ENCODE results near the gene BCL7C. TPM values are rescaled to one million over a fixed set of nuclear protein-coding genes. Genes with fewer than 3 reads are reported as not detected.
"Not testable (repeated sequence)": the region's sequence is repeated elsewhere in the genome, so short reads cannot be mapped to it uniquely, and the experiment has no call there.

Gene BCL7C
- total RNA-seq, 1 donor from 2014 or later: 37.8 TPM

DNA sequence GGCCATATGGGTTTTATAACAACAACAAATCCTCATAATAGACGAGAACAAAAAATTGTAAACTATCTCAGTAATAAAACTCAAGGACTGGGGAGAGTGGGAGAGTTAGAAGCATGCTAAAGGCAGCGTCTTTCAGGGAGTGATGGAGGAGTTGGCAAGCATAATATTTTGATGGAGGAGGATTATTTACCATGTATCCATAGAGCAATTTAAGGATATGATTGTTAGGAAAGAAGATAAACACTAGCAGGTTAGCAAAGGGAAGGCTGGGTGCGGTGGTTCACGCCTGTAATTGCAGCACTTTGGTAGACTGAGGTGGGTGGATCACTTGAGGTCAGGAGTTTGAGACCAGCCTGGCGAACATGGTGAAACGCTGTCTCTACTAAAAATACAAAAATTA lies 27.8 kb downstream of the BCL7C start:
- no peak for DNase-seq (ENCODE audit: low spot score)

DNA sequence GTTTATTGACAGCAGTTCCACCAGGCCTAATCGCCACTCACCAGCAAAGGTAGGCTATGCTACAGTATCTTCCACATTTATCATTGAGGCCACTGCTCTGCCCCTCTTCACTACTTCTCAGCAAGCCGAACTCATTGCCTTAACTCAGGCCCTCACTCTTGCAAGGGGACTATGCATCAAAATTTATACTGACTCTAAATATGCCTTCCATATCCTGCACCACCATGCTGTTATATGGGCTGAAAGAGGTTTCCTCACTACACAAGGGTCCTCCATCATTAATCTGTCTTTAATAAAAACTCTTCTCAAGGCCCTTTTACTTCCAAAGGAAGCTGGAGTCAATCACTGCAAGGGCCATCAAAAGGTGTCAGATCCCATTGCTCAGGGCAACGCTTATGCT lies 30.7 kb downstream of the BCL7C start:
- DNase-seq (ENCODE audit: low spot score): not testable (repeated sequence)

DNA sequence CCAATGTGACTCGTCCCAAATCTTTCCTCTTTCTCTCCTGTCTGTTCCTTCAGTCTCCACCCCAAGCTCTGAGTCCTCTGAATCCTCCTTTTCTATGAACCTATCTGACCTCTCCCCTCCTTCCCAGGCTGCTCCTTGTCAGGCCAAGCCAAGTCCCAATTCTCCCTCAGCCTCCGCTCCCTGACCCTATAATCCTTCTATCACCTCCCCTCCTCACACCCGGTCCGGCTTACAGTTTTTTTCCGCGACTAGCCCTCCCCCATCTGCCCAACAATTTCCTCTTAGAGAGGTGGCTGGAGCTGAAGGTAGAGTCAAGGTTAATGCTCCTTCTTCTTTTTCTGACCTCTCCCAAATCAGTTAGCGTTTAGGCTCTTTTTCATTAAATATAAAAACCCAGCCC lies 33.1 kb downstream of the BCL7C start:
- not testable (repeated sequence) for DNase-seq (ENCODE audit: low spot score)

DNA sequence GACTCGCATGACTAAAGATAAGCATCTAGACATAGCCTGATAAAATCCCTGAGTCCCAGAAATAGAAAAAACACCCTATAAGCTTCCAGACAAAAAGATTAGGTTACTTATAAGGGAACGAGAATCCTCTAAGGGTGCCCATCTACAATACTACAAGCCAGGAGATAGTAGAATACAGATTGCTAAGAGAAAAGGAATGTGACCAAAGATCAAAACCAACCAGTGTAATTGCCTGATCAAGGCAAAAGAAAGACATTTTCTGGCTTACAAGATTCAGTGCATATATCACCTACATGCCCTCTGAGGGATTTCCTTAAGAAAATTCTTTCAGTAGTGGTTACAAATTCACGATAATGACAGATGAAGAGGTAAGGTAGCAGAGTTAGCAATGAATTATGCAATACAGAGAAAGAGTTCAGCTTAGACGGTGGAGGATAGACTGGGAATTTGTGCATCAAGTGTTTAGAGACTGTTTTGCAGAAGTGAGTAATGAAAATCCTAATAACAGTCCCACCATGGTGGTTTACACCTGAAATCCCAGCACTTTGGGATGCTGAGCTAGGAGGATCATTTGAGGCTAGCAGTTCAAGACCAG lies 35.0 kb downstream of the BCL7C start:
- no peak for DNase-seq (ENCODE audit: low spot score)

DNA sequence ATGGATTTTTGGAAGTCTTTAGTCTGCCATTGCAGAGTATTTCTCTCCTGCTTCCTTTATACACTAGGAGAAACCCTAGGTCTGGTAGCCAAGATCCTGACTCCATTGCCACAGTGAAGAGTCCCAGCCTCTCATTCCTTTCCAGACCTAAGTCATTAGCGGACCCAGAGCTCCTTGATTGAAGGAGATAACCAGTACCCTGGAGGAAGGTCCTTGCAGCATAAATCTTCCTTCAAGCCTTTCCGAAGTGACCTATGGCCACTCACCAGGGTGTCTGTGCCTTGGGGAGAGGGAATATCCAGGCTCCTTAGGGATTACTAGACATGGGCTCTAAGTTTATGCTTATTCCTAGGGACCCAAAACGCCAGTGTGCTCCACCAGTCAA lies 35.8 kb downstream of the BCL7C start:
- no peak for DNase-seq (ENCODE audit: low spot score)

DNA sequence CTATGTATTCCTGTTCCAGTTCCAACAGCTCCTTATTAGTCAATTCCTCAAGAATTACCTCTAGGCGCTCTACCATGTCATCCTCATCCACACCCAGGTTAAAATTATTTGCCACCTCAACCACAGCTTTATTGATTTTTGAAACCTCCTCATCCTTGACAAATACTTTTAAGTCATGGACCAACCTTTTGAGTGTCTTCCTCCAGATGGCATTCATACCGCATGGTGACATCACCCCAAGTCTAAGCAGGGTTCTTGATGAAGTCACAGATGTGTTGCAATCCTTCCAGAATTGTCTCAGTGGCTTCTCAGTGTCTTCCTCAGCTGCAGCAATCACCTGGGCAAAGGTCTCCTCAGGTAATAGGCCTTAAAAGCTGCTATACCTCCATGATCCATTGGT lies 40.1 kb downstream of the BCL7C start:
- DNase-seq (ENCODE audit: low spot score): no peak

DNA sequence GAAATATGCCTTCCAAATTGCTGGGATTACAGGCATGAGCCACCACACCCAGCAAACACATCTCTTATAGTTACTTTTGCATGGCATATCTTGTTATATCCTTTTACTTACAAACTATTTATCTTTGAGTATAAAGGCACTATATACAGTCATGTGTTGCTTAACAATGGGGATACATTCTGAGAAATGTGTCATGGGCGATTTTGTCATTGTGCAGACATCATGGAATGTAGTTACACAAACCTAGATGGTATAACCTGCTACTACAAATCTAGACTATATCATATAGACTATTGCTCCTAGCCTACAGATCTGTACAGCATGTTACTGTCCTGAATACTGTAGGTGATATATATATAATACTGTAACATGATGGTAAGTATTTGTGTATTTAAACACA lies 43.6 kb downstream of the BCL7C start:
- DNase-seq (ENCODE audit: low spot score): no peak

DNA sequence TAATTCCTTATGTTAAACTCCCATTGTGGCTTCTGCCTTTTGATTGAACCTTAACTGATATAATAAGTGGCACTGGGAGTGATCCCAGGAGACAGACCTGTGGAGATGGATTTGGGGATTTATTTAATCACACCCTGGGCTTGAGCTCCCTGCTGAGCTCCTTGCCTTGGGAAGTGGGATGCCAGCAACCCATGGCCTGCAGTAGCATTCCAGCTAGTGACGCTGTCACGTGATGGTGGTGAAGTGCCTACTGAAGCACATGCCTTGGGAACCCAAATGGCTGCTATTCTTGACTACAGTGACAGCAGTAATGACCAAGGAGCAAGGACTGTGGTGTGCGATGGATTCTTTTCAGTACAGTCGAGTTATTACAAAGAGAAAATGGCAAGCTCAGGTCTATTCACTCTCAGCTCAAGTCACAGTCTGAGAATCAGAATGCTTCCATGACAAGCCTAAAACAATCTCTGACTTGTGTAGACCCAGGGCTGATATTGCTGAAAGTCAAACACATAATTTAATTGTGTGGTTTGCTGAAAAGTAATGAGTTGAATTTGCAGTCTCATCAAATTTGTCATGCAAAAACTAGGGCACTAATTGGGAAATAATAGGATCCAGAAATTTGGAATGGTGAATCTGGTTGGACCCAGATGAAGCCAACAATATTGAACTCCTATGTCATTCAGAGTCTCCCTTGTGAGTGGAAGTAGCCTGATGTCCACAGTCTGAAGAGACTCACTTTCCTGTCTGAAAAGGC lies 47.1 kb downstream of the BCL7C start:
- DNase-seq (ENCODE audit: low spot score): no peak

DNA sequence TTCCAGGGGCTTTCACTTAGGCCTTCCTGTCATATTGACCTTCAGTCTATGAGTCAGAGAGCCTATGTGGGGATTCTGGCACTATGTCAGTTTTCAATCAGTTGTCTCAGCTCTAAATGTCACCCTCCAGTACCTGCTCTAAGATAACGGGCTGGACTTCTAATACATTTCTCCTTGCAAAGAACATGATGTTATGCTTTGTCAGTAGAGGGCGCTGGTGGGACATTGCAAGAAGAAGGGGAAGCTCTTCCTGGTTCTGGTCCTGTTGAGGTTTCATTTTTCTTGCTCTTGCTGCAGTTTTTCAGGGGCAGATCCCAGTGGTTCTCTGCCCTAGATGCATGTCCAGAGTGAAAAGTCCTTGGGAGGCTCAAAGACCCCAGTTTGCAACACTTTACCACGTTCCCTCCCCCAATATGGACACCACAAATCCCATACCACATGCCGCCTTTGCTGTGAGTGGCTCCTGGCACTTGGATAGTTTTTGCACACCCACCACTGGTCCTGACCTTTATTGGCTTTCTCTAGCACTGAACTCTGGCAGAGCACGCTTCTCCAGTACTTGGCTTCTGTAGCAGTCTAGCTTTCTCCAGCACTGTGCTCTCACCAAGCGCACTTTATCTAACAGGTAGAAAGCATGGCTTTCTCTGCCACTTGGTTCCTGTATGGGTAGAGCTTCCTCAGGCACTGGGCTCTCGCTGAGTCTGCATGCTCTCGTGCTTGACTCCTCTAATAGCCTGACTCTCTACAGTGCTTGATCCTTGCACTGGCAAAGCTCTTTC lies 49.0 kb downstream of the BCL7C start:
- DNase-seq (ENCODE audit: low spot score): peak; percentile 86

DNA sequence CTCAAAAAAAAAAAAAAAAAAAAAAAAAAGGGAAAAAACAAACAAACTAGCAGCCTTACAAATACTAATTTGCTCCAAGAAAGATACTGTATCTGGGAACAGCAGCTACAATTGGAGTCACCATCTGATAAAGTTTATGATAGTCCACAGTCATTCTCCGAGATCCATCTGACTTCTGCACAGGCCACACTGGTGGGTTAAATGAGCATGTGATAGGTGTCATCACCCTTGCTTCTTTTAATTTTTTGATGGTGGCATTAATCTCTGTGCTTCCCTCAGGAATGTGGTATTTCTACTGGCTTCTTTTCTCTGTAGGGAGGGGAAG lies 49.6 kb downstream of the BCL7C start:
- no peak for DNase-seq (ENCODE audit: low spot score)

DNA sequence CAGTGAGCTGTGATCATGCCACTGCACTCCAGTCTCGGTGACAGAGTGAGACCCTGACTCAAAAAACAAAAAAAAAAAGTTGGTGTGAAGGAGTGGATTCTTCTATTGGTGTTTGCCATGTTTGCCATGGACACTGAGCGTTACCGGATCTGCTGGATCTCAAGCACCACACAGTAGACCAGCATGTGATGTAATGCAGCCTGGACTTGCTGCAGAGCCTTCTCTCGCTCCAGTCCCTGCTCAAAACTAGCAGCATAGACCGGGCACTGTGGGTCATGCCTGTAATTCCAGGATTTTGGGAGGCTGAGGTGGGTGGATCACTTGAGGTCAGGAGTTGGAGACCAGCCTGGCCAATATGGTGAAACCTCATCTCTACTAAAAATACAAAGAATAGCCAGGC lies 50.4 kb downstream of the BCL7C start:
- no peak for DNase-seq (ENCODE audit: low spot score)

DNA sequence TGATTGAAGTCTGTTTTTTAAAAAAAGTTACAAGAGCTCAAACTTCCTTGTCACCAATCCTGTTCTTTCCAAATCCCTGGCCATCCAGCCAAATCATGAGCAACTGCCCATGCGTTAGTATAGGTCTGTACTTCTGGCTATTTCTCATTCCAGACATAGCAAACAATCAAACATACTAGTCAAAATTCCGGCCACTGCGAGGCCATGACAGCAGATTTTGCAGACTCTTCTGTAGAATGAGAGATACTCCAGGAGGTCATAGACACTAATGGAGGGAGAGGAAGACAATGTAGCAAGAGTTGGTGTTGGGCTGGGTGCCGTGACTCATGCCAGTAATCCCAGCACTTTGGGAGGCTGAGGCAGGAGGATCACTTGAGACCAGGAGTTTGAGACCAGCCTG lies 50.9 kb downstream of the BCL7C start:
- no peak for DNase-seq (ENCODE audit: low spot score)

DNA sequence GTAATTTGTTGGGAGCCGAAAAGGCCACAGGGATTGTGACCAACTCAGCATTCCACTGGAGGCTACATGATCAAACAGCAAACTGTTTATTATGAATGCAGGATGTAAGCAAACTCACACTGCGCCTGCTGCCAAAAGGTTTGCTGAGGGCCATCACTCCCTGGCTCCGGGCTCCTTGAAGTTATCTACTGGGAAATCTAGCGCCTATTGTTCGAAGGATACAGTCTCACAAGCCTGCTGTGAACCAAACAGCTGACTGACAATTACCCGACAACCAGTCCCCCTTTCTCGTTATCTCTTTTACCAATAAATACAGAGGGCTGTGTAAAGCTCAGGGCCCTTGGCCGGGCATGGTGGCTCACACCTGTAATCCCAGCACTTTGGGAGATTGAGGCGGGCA lies 52.5 kb downstream of the BCL7C start:
- no peak for DNase-seq (ENCODE audit: low spot score)

DNA sequence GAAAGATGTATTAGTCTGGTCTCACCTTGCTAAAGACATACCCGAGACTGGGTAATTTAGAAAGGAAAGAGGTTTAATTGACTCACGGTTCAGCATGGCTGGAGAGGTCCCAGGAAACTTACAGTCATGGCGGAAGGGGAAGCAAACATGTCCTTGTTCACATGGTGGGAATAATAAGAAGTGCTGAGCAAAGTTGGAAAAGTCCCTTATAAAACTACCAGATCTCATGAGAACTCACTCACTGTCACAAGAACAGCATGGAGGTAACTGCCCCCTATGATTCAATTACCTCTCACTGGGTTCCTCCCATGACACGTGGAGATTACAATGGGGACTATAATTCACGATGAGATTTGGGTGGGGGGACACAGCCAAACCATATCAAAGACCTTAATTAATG lies 53.3 kb downstream of the BCL7C start:
- DNase-seq (ENCODE audit: low spot score): no peak

DNA sequence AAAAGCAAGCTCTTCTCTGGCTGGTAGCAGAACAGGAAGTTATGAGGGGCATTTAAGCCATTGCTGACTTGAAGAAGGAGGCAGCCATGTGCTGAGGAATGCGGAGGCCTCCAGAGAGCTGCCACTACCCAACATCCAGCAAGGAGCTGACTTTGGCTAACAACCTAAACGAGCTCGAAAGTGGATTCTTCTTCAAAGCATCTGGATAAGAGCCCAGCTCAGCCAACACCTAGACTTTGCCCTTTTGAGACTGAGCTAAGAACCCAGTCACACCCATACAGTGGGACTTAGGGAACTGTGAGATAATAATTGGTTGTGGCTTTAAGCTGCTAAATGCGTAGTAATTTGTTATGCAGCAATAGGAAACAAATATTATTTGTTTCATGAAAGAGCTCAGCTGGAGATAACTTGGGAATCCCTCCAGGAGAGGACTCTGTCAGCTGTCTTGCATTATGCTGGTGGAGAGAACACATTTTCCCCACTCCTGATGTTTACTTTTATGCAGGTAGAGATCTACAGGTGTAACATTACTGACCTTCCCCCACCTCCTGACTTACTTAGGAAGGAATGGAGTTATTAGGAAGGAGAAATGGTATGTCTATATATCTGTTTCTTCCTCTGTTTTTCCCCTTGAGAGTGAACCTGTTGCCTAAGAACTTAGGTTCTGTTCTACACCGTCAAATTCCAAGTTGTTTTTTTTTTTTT lies 54.2 kb downstream of the BCL7C start:
- DNase-seq (ENCODE audit: low spot score): peak; percentile 77

DNA sequence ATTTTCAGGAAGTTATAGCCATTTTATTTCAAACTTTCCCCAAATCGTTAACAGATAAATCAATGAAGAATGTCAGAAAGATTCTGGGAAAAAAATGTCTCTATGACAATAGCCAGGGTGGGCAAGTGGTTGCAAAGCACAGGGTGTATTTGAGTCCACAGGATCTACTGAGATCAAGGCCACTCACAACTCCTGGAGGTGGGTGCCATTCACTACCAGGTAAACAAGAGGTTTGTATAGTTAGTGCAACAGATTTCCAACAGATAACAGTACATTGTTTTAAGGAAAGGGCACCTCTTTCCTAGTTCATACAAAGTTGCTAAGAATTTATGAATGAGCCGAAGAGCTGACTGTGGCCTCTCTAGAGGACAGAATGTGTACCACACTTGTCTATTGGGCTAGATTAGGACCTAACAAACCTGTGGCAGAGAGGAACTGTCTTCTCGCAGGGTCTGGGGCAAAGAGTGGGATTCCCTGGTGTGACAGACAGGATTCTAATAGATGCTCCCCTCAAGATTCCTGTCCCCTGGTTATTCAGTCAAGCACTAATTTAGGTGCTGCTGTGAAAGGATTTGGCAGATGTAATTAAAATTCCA lies 54.9 kb downstream of the BCL7C start:
- no peak for DNase-seq (ENCODE audit: low spot score)

DNA sequence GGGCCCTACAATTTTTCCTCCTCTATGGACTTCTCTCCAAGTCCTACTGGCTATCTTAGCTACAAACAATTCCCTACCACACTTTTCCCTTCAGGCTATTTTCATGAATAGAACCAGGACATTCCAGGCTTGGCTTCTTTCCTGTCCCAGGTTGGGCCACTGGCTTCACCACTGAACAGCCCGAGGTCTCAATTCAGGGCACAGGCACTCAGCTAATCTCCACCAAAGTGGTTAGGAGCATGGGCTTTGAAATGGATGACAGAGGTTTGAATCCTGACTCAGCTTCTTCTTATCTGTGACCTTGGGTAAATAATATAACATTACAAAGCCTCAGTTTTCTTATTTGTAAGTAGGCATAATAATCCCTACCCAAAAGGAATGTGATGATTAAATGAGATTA lies 56.0 kb downstream of the BCL7C start:
- DNase-seq (ENCODE audit: low spot score): no peak

Other genes with a start within 250 kb of the BCL7C start
- gene PRR14, start 243.1 kb downstream of the BCL7C start, total RNA-seq: 68.9 TPM
- 84.9 TPM for gene FBRS, start 235.6 kb downstream of the BCL7C start, total RNA-seq
- gene SRCAP, start 194.9 kb downstream of the BCL7C start, total RNA-seq: 89.5 TPM
- gene PHKG2, start 145.7 kb downstream of the BCL7C start, total RNA-seq: 39.2 TPM
- 13.2 TPM for gene CFAP119, start 132.0 kb downstream of the BCL7C start, total RNA-seq
- 129 TPM for gene RNF40, start 131.8 kb downstream of the BCL7C start, total RNA-seq
- 18.9 TPM for gene ZNF629, start 106.9 kb downstream of the BCL7C start, total RNA-seq
- 11.0 TPM for gene CTF1, start 2.5 kb upstream of the BCL7C start, total RNA-seq
- 27.7 TPM for gene FBXL19, start 29.5 kb upstream of the BCL7C start, total RNA-seq
- 34.4 TPM for gene ORAI3, start 55.0 kb upstream of the BCL7C start, total RNA-seq
- gene SETD1A, start 63.7 kb upstream of the BCL7C start, total RNA-seq: 17.6 TPM
- 30.6 TPM for gene HSD3B7, start 91.1 kb upstream of the BCL7C start, total RNA-seq
- gene STX1B, start 116.6 kb upstream of the BCL7C start, total RNA-seq: 0.58 TPM
- 84.0 TPM for gene STX4, start 139.5 kb upstream of the BCL7C start, total RNA-seq
- gene ZNF668, start 180.2 kb upstream of the BCL7C start, total RNA-seq: 9.2 TPM
- 26.1 TPM for gene ZNF646, start 180.3 kb upstream of the BCL7C start, total RNA-seq
- gene PRSS53, start 194.9 kb upstream of the BCL7C start, total RNA-seq: 4.5 TPM
- 100 TPM for gene VKORC1, start 200.7 kb upstream of the BCL7C start, total RNA-seq
- 49.6 TPM for gene BCKDK, start 214.3 kb upstream of the BCL7C start, total RNA-seq
- gene KAT8, start 223.6 kb upstream of the BCL7C start, total RNA-seq: 67.2 TPM
- gene PRSS8, start 241.7 kb upstream of the BCL7C start, total RNA-seq: 312 TPM

Data from mucosa of gallbladder (tissue), 1 donor.